A549 (cell line): ENCODE data around the gene RAB29.

Source experiments
- CEBPB ChIP-seq, 2 experiments: fragments of >200 bp in 1 of 2; sonication (Bioruptor Twin) in 1 of 2; formaldehyde crosslinking in 1 of 2; IDR thresholded peaks; 2 replicates each; pipeline ENCODE4 v1.6.1; 2012 to 2016
- POLR2A ChIP-seq: IDR thresholded peaks from 2 replicates; pipeline ENCODE4 v1.6.1; 2012; ENCODE audit warnings: mild to moderate bottlenecking, low read length
- RAD21 ChIP-seq, 2 experiments: fragments of >200 bp in 1 of 2; sonication (Bioruptor Twin) in 1 of 2; formaldehyde crosslinking in 1 of 2; IDR thresholded peaks in 1 of 2; conservative IDR thresholded peaks in 1 of 2; 2 replicates in 1 of 2; 3 replicates in 1 of 2; pipeline ENCODE4 v1.6.1; 2012 to 2018; ENCODE audit warnings: inconsistent platforms in 1 of 2

- no peak for TF ChIP-seq RAD21 (conservative IDR thresholded peaks at IDR 0.05 in 1 of 2, IDR thresholded peaks at IDR 0.05 in 1 of 2)
- no peak for TF ChIP-seq POLR2A
- TF ChIP-seq CEBPB (IDR thresholded peaks at IDR 0.05), result no peak
These were observed 28.4 kb downstream of the RAB29 start for GRCh38 chr1:205746757-205747412.
